Progenitor cell of endocrine pancreas (in vitro differentiated cells): ENCODE data around the gene TMEM31. TPM values are rescaled to one million over a fixed set of nuclear protein-coding genes. Genes with fewer than 3 reads are reported as not detected.
A peak's percentile ranks its signal among the peaks of the same experiment; 100 is the strongest.

Experiments used
- DNase-seq: peaks from one replicate; pipeline ENCODE4 v3.0.0; 2021; ENCODE audit warnings: low spot score; ENCODE audit not compliant: unreplicated experiment
- H3K27ac Mint-ChIP-seq: 2 replicates; pipeline ENCODE4 v1.8.0; 2021; ENCODE audit warnings: mild to moderate bottlenecking, moderate library complexity, mixed read lengths
- H3K27me3 Mint-ChIP-seq: 2 replicates; pipeline ENCODE4 v1.8.0; 2021; ENCODE audit warnings: mixed read lengths
- H3K36me3 Mint-ChIP-seq: 2 replicates; pipeline ENCODE4 v1.8.0; 2022; ENCODE audit warnings: mixed read lengths; ENCODE audit not compliant: insufficient read depth
- H3K4me1 Mint-ChIP-seq: 2 replicates; pipeline ENCODE4 v1.8.0; 2021; ENCODE audit warnings: low read depth, mixed read lengths
- H3K4me3 Mint-ChIP-seq: 2 replicates; pipeline ENCODE4 v1.8.0; 2021; ENCODE audit warnings: low read depth, mild to moderate bottlenecking, moderate library complexity, mixed read lengths
- H3K9me3 Mint-ChIP-seq: 2 replicates; pipeline ENCODE4 v1.8.0; 2021; ENCODE audit warnings: low read depth, mixed read lengths
- total RNA-seq: library from RNA; stranded (reverse); gene quantifications from 2 replicates; pipeline ENCODE4 v1.2.1, GENCODE V29; 2021
- TF ChIP-seq, protein P1 (sequence below): fragments of 200-600 bp; sonication (generic); IDR thresholded peaks from one replicate; pipeline ENCODE4 v1.5.0; 2021; ENCODE audit warnings: antibody characterized with exemption, mild to moderate bottlenecking; ENCODE audit not compliant: unreplicated experiment

The TMEM31 gene
- total RNA-seq, 1 donor from 2014 or later, result 0.55 TPM

DNA sequence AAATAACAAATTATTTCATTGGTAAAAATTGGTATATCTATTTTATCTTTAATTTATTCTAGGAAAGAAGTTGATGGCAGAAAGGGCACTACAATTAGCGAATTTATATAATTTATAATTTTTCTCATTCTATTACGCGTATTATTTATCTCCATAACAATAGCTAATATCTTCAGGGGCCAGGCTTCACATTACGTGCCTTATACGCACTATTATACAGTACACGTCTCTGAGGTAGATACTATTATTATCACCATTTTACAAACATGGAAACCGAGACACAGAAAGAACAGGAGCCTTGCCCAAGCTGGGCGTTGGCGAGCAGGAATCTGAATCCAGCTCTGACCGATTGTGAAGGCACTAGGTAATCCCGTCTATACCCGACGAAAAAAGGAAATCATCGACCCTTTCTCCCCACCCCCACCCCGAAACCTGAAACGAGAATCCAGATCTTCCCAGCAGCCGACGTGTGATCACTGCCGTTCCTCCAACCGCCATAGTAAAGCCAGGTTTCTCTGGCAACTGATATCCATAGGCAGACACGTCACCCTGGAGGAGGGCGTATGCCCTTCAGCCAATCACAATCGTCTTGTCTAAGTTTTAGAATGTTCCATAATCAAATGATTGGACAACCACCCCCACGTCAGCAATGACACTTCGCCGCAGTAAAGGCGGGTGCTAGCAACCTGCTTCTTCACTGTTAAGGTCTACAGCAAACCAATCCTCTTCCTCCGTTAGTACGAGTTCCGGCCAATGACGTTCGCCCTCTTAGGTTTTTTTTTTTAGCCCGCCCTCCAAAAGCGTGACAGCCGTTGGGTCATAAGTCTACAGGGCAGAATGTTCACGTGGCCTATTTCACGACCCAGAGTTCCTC lies 24.3 kb upstream of the TMEM31 start, which contains the start of gene MORF4L2:
MORF4L2 (minus strand) TSS at position 501 of the 874 bp plus-strand sequence. CDS start 9,672 bp downstream, outside the sequence.
- TF ChIP-seq, protein P1, sequence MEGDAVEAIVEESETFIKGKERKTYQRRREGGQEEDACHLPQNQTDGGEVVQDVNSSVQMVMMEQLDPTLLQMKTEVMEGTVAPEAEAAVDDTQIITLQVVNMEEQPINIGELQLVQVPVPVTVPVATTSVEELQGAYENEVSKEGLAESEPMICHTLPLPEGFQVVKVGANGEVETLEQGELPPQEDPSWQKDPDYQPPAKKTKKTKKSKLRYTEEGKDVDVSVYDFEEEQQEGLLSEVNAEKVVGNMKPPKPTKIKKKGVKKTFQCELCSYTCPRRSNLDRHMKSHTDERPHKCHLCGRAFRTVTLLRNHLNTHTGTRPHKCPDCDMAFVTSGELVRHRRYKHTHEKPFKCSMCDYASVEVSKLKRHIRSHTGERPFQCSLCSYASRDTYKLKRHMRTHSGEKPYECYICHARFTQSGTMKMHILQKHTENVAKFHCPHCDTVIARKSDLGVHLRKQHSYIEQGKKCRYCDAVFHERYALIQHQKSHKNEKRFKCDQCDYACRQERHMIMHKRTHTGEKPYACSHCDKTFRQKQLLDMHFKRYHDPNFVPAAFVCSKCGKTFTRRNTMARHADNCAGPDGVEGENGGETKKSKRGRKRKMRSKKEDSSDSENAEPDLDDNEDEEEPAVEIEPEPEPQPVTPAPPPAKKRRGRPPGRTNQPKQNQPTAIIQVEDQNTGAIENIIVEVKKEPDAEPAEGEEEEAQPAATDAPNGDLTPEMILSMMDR, result no peak
- Mint-ChIP-seq H3K27me3 (no peaks in the 10 kb centered on the region), H3K36me3 (peaks cover 8% of the 10 kb centered on the region), H3K4me1 (peaks cover 7% of the 10 kb centered on the region), H3K27ac (peak within 1 kb of the TSS; percentile 94), H3K9me3 (no peaks in the 10 kb centered on the region), H3K4me3 (no peak within 1 kb of the TSS)
- DNase-seq, result peak; percentile 77

DNA sequence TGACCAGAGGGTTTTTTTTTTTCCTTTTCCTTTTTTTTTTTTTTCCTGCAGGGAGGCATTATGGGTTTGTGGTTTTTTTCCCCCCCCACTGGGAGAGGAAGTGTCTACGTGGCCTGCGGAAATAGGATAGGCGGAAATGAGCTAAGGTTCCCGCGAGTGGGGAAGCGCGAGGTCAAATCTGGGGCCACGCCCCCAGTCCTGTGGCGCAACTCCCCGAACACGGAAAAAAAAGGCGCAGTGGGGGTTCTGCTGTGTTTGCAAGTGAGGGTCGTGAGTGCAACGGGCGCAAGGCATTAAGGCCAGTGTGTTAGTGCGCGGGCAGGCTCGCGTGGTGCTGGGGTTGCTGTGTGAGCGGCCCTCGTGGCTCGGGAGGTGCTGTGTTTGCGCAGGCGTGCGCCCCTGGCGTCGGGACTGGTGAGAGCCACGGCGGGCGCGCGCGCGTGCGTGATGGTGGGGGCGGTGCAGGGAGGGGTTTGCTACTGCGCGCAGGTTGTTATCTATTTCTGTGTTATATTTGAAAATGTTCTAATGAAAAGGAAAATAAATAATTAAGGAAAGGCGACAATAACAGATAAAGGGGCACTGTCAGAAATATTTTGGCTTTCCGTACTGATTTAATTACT lies 23.5 kb upstream of the TMEM31 start:
- Mint-ChIP-seq H3K27me3 (no peaks in the 10 kb centered on the region), H3K9me3 (no peaks in the 10 kb centered on the region), H3K36me3 (peaks cover 10% of the 10 kb centered on the region), H3K4me1 (peaks cover 6% of the 10 kb centered on the region), H3K4me3 (no peak overlapping the region), H3K27ac (no peak overlapping the region)
- TF ChIP-seq, protein P1, result peak; percentile 65
- peak; percentile 75 for DNase-seq

DNA sequence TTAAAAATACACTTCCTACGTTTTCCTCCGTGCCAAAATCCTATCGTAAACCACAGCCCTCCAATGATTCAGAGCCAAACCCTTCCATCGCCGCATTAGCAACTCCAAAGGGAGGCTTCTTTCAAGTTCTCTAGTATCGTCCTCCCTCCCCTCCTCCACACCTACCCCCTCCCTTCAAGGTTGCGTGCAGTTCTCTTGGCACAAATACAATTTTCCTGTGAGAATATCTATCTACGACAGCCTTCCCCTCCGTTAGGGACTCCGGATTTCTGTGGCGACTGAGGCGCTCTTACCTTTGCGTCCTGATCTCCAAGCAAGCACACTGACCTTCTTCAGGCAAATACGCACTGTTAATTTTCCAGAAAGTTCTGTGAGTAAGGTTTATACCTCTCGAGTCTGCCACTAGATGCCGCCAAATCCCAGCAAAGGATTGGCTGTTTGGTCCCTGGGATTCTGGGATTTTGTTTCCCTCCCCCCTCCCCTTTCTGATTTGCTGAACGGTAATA lies 23.0 kb upstream of the TMEM31 start:
- Mint-ChIP-seq H3K4me3 (no peak overlapping the region), H3K36me3 (peaks cover 8% of the 10 kb centered on the region), H3K27ac (no peak overlapping the region), H3K4me1 (peaks cover 7% of the 10 kb centered on the region), H3K9me3 (no peaks in the 10 kb centered on the region), H3K27me3 (no peaks in the 10 kb centered on the region)
- TF ChIP-seq, protein P1, result peak; percentile 71
- DNase-seq, result peak; percentile 51

DNA sequence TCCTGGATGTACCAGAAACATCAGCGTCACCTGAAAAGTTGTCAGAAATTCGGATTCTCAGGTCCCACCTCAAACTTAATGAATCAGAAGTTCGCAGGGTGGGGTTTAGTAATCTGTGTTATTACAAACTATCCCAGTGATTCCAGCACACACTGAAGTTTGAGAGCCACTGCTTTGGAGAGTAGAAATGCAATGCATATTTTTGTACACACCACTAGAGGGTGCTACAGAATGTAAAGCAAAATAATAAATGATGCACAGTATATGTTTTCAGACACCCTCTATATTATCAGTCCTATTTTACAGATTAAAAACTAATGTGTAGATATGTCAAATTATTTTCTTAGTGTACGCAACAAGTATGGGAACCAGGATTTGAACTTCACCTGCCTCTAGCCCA lies 21.8 kb upstream of the TMEM31 start:
- Mint-ChIP-seq H3K36me3 (peaks cover 5% of the 10 kb centered on the region), H3K27ac (peak overlapping the region; percentile 33), H3K4me1 (peaks cover 12% of the 10 kb centered on the region), H3K27me3 (no peaks in the 10 kb centered on the region), H3K4me3 (no peak overlapping the region), H3K9me3 (no peaks in the 10 kb centered on the region)
- TF ChIP-seq, protein P1, result peak; percentile 76
- no peak for DNase-seq

DNA sequence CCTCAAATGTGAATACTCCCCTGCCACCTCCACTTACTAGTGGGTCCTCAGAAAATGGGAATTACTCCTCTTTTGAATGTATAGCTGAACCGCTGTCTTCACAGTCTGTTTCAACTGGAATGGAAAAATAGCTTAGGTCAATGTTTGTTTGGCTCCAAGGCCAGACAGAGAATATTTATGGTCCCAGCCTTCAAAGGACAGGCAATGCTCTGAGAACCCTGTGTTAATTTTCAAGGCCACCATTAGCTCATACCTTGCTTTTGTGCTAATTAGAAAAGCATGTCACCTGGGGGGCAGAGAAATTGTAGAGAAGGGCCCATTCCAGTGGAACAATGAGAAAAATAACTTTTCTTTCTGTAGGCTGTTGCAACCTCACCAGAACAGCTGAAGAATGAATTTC lies 19.6 kb upstream of the TMEM31 start:
- Mint-ChIP-seq H3K4me1 (peaks cover 7% of the 10 kb centered on the region), H3K4me3 (no peak overlapping the region), H3K27ac (no peak overlapping the region), H3K27me3 (peaks cover 7% of the 10 kb centered on the region), H3K36me3 (peaks cover 1% of the 10 kb centered on the region), H3K9me3 (no peaks in the 10 kb centered on the region)
- no peak for DNase-seq
- TF ChIP-seq, protein P1, result no peak
